DND-41 (cell line): ENCODE results near the gene PFDN1.

Experiments used
- ATAC-seq: fragments of 200-7000 bp; cut with Tn5 transposase; 3 replicates; pipeline ENCODE4 v1.9.1; 2021; ENCODE audit warnings: low read depth; ENCODE audit not compliant: insufficient read depth
- DNase-seq: peaks from one replicate; pipeline ENCODE4 v3.0.0-alpha.2; 2020
- H2AFZ ChIP-seq: 2 replicates; pipeline ENCODE4 v1.6.0; 2012; ENCODE audit warnings: low read depth, low read length
- H3K27ac ChIP-seq: 2 replicates; pipeline ENCODE4 v1.5.1; 2012; ENCODE audit warnings: low read length, inconsistent platforms
- H3K27me3 ChIP-seq: fragments of 200-600 bp; sonication (generic); 2 replicates; pipeline ENCODE4 v1.6.0; 2012; ENCODE audit warnings: low read length, mild to moderate bottlenecking, inconsistent platforms; ENCODE audit not compliant: insufficient read depth, poor library complexity
- H3K36me3 ChIP-seq: 2 replicates; pipeline ENCODE4 v1.5.1; 2012; ENCODE audit warnings: low read length, inconsistent platforms; ENCODE audit not compliant: insufficient read depth
- H3K4me1 ChIP-seq: 2 replicates; pipeline ENCODE4 v1.5.1; 2012; ENCODE audit warnings: mild to moderate bottlenecking, low read length; ENCODE audit not compliant: insufficient read depth
- H3K4me2 ChIP-seq: 2 replicates; pipeline ENCODE4 v1.6.0; 2012; ENCODE audit warnings: mild to moderate bottlenecking, moderate library complexity, low read length, inconsistent platforms; ENCODE audit not compliant: insufficient read depth
- H3K4me3 ChIP-seq, 2 experiments: fragments of 200-600 bp in 1 of 2; shearing (Covaris generic) in 1 of 2; 2 replicates each; pipeline ENCODE4 v1.5.1; 2012 to 2016; ENCODE audit warnings: inconsistent platforms in 2 of 2, low read length in 2 of 2, mild to moderate bottlenecking in 2 of 2, low read depth in 1 of 2, moderate library complexity in 1 of 2
- H3K79me2 ChIP-seq: 2 replicates; pipeline ENCODE4 v1.6.0; 2012; ENCODE audit warnings: low read length, inconsistent platforms; ENCODE audit not compliant: insufficient read depth
- H3K9ac ChIP-seq: 2 replicates; pipeline ENCODE4 v1.6.0; 2012; ENCODE audit warnings: low read depth, mild to moderate bottlenecking, inconsistent platforms, low read length, moderate library complexity
- H3K9me3 ChIP-seq: 2 replicates; pipeline ENCODE4 v1.5.1; 2012; ENCODE audit warnings: low read length, moderate library complexity, mild to moderate bottlenecking, inconsistent platforms; ENCODE audit not compliant: insufficient read depth, severe bottlenecking
- H4K20me1 ChIP-seq: 2 replicates; pipeline ENCODE4 v1.6.0; 2012; ENCODE audit warnings: low read length; ENCODE audit not compliant: insufficient read depth
- CTCF ChIP-seq: IDR thresholded peaks from 2 replicates; pipeline ENCODE4 v1.5.1; 2012; ENCODE audit warnings: borderline replicate concordance, low read length, moderate library complexity, mild to moderate bottlenecking; ENCODE audit not compliant: poor library complexity, severe bottlenecking; ENCODE audit errors: extremely low read depth
- EZH2 ChIP-seq: IDR thresholded peaks from 3 replicates; pipeline ENCODE4 v1.6.1; 2012; ENCODE audit warnings: borderline replicate concordance, low read depth, mild to moderate bottlenecking, moderate library complexity, low read length, inconsistent platforms; ENCODE audit not compliant: severe bottlenecking

Gene PFDN1

GRCh38 chr5:140224658-140225057 is 78.2 kb downstream of the PFDN1 start:
- Histone ChIP-seq H3K9me3 (no peaks in the 10 kb centered on the region), H3K4me1 (no peaks in the 10 kb centered on the region), H3K79me2 (no peaks in the 10 kb centered on the region), H3K27me3 (no peaks in the 10 kb centered on the region), H3K9ac (no peak overlapping the region), H3K27ac (no peak overlapping the region), H2AFZ (no peak overlapping the region), H4K20me1 (0 out of 2 replicates have a peak, but pooled peaks cover 6% of the 10 kb centered on the region), H3K4me3 (no peak overlapping the region), H3K4me2 (no peak overlapping the region), H3K36me3 (no peaks in the 10 kb centered on the region)
- DNase-seq (no peak), ATAC-seq (no peak)
- TF ChIP-seq CTCF (no peak), EZH2 (no peak)

GRCh38 chr5:140223567-140223966 is 79.3 kb downstream of the PFDN1 start:
- H3K4me1 ChIP-seq, result no peaks in the 10 kb centered on the region
- H3K4me2 ChIP-seq, result no peak overlapping the region
- H3K9me3 ChIP-seq, result no peaks in the 10 kb centered on the region
- H3K79me2 ChIP-seq, result no peaks in the 10 kb centered on the region
- no peak overlapping the region for H3K27ac ChIP-seq
- no peak overlapping the region for H2AFZ ChIP-seq
- DNase-seq (no peak), ATAC-seq (no peak)
- no peaks in the 10 kb centered on the region for H3K36me3 ChIP-seq
- H3K9ac ChIP-seq, result no peak overlapping the region
- no peak for TF ChIP-seq EZH2
- no peak for TF ChIP-seq CTCF
- 0 out of 2 replicates have a peak, but pooled peaks cover 6% of the 10 kb centered on the region for H4K20me1 ChIP-seq
- no peak overlapping the region for H3K4me3 ChIP-seq
- H3K27me3 ChIP-seq, result no peaks in the 10 kb centered on the region

- Histone ChIP-seq H3K4me1 (no peaks in the 10 kb centered on the region), H3K9ac (no peak overlapping the region), H3K79me2 (no peaks in the 10 kb centered on the region), H4K20me1 (0 out of 2 replicates have a peak, but pooled peaks cover 6% of the 10 kb centered on the region), H3K4me2 (no peak overlapping the region), H3K36me3 (no peaks in the 10 kb centered on the region), H3K4me3 (no peak overlapping the region), H2AFZ (no peak overlapping the region), H3K27me3 (no peaks in the 10 kb centered on the region), H3K9me3 (no peaks in the 10 kb centered on the region), H3K27ac (no peak overlapping the region)
- DNase-seq (no peak), ATAC-seq (no peak)
- TF ChIP-seq CTCF (no peak), EZH2 (no peak)
Observed at GRCh38 chr5:140222416-140222815, 80.5 kb downstream of the PFDN1 start.

- H3K4me3 ChIP-seq, result no peak overlapping the region
- H3K4me1 ChIP-seq, result no peaks in the 10 kb centered on the region
Observed at GRCh38 chr5:140221697-140222223, 81.1 kb downstream of the PFDN1 start.

More at GRCh38 chr5:140221697-140222223, 81.1 kb downstream of the PFDN1 start:
- no peaks in the 10 kb centered on the region for H3K36me3 ChIP-seq
- ATAC-seq (no peak), DNase-seq (no peak)
- no peak overlapping the region for H2AFZ ChIP-seq
- H3K9me3 ChIP-seq, result no peaks in the 10 kb centered on the region
- H3K9ac ChIP-seq, result no peak overlapping the region
- H3K4me2 ChIP-seq, result no peak overlapping the region
- TF ChIP-seq EZH2 (no peak), CTCF (no peak)
- no peaks in the 10 kb centered on the region for H3K79me2 ChIP-seq
- H3K27ac ChIP-seq, result no peak overlapping the region
- no peaks in the 10 kb centered on the region for H3K27me3 ChIP-seq
- 0 out of 2 replicates have a peak, but pooled peaks cover 1% of the 10 kb centered on the region for H4K20me1 ChIP-seq
